OCI-LY3 (cell line): Measurements from ENCODE around the gene CYBC1.

Experiments
- CTCF ChIP-seq: fragments of 200-600, 300-600 bp; sonication (generic); IDR thresholded peaks from 2 replicates; pipeline ENCODE4 v1.5.1; 2014; ENCODE audit warnings: antibody characterized with exemption, low read length, low read depth
- EZH2phosphoT487 ChIP-seq: fragments of 200-600 bp; shearing (Covaris generic); IDR thresholded peaks from 2 replicates; pipeline ENCODE4 v1.6.1; 2018; ENCODE audit warnings: antibody characterized with exemption, mixed run types, low read depth

GRCh38 chr17:82437325-82437668, 13.3 kb downstream of the CYBC1 start:
- TF ChIP-seq CTCF (no peak), EZH2phosphoT487 (no peak)
